Endothelial cell of umbilical vein (primary cell): ENCODE results near the gene TTR. TPM values are rescaled to one million over a fixed set of nuclear protein-coding genes. Genes with fewer than 3 reads are reported as not detected.

Source experiments
- BruUV-seq: library from RNA; stranded (reverse); fragments of 400-500 nt; replicated peaks from 2 replicates; lab custom pipeline; 2021; lab: Mats Ljungman, UMichigan
- CTCF ChIA-PET: fragments of 300-600, 350-600 bp; sonication (Branson Sonifier 250); formaldehyde crosslinking; loops from one replicate; lab custom pipeline; 2021; ENCODE audit warnings: antibody characterized with exemption, inconsistent platforms; lab: Charles Lee
- POLR2A ChIA-PET: fragments of 300-600, 350-600 bp; sonication (Branson Sonifier 250); formaldehyde crosslinking; loops from one replicate; lab custom pipeline; 2021; ENCODE audit warnings: antibody characterized with exemption, inconsistent platforms; lab: Charles Lee
- DNase-seq: peaks from one replicate; pipeline ENCODE4 v3.0.0-alpha.2; 2011; ENCODE audit warnings: low read depth, low spot score
- FAIRE-seq: peaks from 2 replicates; lab custom pipeline; 2011; peaks lifted over from hg19 to GRCh38; lab: Jason Lieb, UNC
- H2AFZ ChIP-seq: 2 replicates; pipeline ENCODE4 v1.6.0; 2012; ENCODE audit warnings: low read depth, low read length, control low read depth, inconsistent platforms
- H3K27ac ChIP-seq: 2 replicates; pipeline ENCODE4 v1.5.1; 2011; ENCODE audit warnings: low read depth, mild to moderate bottlenecking, control low read depth, low read length, moderate library complexity; ENCODE audit not compliant: insufficient read depth
- H3K27me3 ChIP-seq, 2 experiments: 2 replicates each; pipeline versions ENCODE4 v1.6.0 to v1.6.1; 2011; ENCODE audit warnings: low read length in 2 of 2, mixed read lengths in 1 of 2; ENCODE audit not compliant: control insufficient read depth in 2 of 2, insufficient read depth in 2 of 2
- H3K36me3 ChIP-seq, 2 experiments: 2 replicates in 1 of 2; 3 replicates in 1 of 2; pipeline ENCODE4 v1.5.1; 2011; ENCODE audit warnings: low read length in 2 of 2, mild to moderate bottlenecking in 1 of 2, moderate library complexity in 1 of 2; ENCODE audit not compliant: control insufficient read depth in 2 of 2, insufficient read depth in 2 of 2; ENCODE audit errors: extremely low read depth in 1 of 2
- H3K4me1 ChIP-seq: 3 replicates; pipeline ENCODE4 v1.5.1; 2011; ENCODE audit warnings: mild to moderate bottlenecking, low read length; ENCODE audit not compliant: control insufficient read depth, insufficient read depth; ENCODE audit errors: extremely low read depth
- H3K4me2 ChIP-seq: 2 replicates; pipeline ENCODE4 v1.6.1; 2011; ENCODE audit warnings: low read length, control low read depth, mixed read lengths; ENCODE audit not compliant: insufficient read depth
- H3K4me3 ChIP-seq, 3 experiments: fragments of 200-600 bp in 1 of 3; sonication (generic), shearing (Covaris generic) in 1 of 3; replicated peaks in 1 of 3; 2 replicates each; pipeline ENCODE4 v1.5.1; 2011 to 2016; ENCODE audit warnings: control low read depth in 3 of 3, low read length in 3 of 3, mild to moderate bottlenecking in 2 of 3, inconsistent platforms in 1 of 3, low read depth in 1 of 3, moderate library complexity in 1 of 3; ENCODE audit not compliant: insufficient read depth in 1 of 3
- H3K79me2 ChIP-seq: 2 replicates; pipeline ENCODE4 v1.6.0; 2012; ENCODE audit warnings: low read length, inconsistent platforms; ENCODE audit not compliant: control insufficient read depth, insufficient read depth
- H3K9ac ChIP-seq: replicated peaks from 2 replicates; pipeline ENCODE3; 2011; ENCODE audit warnings: low read length, control low read depth; ENCODE audit not compliant: insufficient read depth; ENCODE audit errors: extremely low read depth
- H3K9me1 ChIP-seq: replicated peaks from 3 replicates; pipeline ENCODE4 v1.6.0; 2011; ENCODE audit warnings: mild to moderate bottlenecking, low read length; ENCODE audit not compliant: control insufficient read depth, insufficient read depth; ENCODE audit errors: extremely low read depth
- H3K9me3 ChIP-seq: replicated peaks from 2 replicates; pipeline ENCODE4 v1.5.1; 2012; ENCODE audit warnings: low read length, inconsistent platforms; ENCODE audit not compliant: control insufficient read depth, insufficient read depth
- H4K20me1 ChIP-seq: replicated peaks from 2 replicates; pipeline ENCODE3; 2011; ENCODE audit warnings: mild to moderate bottlenecking, low read length; ENCODE audit not compliant: control insufficient read depth, insufficient read depth; ENCODE audit errors: extremely low read depth
- EZH2 ChIP-seq: IDR thresholded peaks from 2 replicates; pipeline ENCODE4 v1.6.1; 2012; ENCODE audit warnings: borderline replicate concordance, low read depth, mild to moderate bottlenecking, moderate library complexity, low read length, inconsistent platforms; ENCODE audit not compliant: severe bottlenecking
- FOS ChIP-seq: IDR thresholded peaks from 2 replicates; pipeline ENCODE4 v1.6.1; 2011; ENCODE audit warnings: mild to moderate bottlenecking, low read length, moderate library complexity, borderline replicate concordance; ENCODE audit not compliant: insufficient read depth
- MYC ChIP-seq: IDR thresholded peaks from one replicate; pipeline ENCODE4 v1.6.1; 2011; ENCODE audit warnings: mild to moderate bottlenecking, low read depth, low read length
- POLR2A ChIP-seq: IDR thresholded peaks from 2 replicates; pipeline ENCODE4 v1.6.1; 2012; ENCODE audit warnings: low read depth, mild to moderate bottlenecking, control low read depth, low read length
- POLR2AphosphoS5 ChIP-seq: IDR thresholded peaks from 2 replicates; pipeline ENCODE4 v1.6.1; 2012; ENCODE audit warnings: low read depth, mild to moderate bottlenecking, control low read depth, low read length, moderate library complexity; ENCODE audit not compliant: insufficient read depth
- dilution Hi-C: fragments of 300-500 bp; cut with MboI; formaldehyde crosslinking; loops from one replicate; pipeline ENCODE4 v1.15.0; 2019; ENCODE audit warnings: low sequenced_read_pairs; ENCODE audit not compliant: extremely low pct_ligation_motif_present
- intact Hi-C: fragments of 100-400 bp; cut with micrococcal nuclease; formaldehyde crosslinking; loops from one replicate; pipeline ENCODE4 v1.10.0; 2022
- polyA plus RNA-seq, 4 experiments: library from polyadenylated mRNA; depleted of rRNA in 3 of 4; stranded (reverse) in 3 of 4; unstranded in 1 of 4; fragments of >200 nt; gene quantifications; 2 replicates each; pipeline versions ENCODE4 v1.2.1 to v1.2.3, GENCODE V29; 2011 to 2012; ENCODE audit warnings: missing spikeins in 1 of 4
- total RNA-seq: library from RNA; stranded (reverse); gene quantifications from 2 replicates; pipeline ENCODE4 v1.2.3, GENCODE V29; 2021
- TF ChIP-seq, protein P1 (sequence below), 2 donors: IDR thresholded peaks; 1 replicate in 1 of 2; 2 replicates in 1 of 2; pipeline ENCODE4 v1.5.1; 2011; ENCODE audit warnings: low read length in 2 of 2, mild to moderate bottlenecking in 2 of 2, moderate library complexity in 2 of 2, control low read depth in 1 of 2, inconsistent platforms in 1 of 2, low read depth in 1 of 2; ENCODE audit not compliant: insufficient read depth in 1 of 2; ENCODE audit errors: extremely low read depth in 1 of 2
- TF ChIP-seq, protein P2 (sequence below): IDR thresholded peaks from 2 replicates; pipeline ENCODE4 v1.6.1; 2011; ENCODE audit not compliant: insufficient read depth, insufficient read length

The TTR gene
- total and polyA plus RNA-seq, 2 donors (not counting 3 experiments of a cell fraction or from before 2014, with no cell fraction given) = not detected

DNA sequence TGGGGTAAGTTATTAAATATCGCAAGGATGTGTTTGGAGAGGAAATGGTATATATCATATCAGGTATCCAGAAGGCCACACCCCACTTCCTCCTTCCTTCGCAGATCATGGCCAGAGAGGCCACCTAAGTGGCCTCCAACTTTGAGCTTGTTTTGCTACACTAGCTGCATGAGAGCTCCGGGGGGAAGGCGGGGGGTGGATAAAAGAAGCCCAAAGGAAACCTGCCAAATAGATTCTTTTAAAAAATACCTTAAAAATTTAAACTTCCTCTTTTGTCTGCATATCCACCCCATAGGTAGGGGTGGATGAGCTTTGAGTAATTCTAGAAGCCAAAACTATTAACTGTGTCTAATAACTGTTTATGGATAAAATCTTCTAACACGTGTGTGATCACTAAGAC is 5.7 kb upstream of the TTR start:
- H3K79me2 ChIP-seq = no peaks in the 10 kb centered on the region
- dilution Hi-C loops (no loop called here), intact Hi-C loops (no loop called here)
- TF ChIP-seq MYC = no peak
- no peak for TF ChIP-seq POLR2A
- no peak for TF ChIP-seq FOS
- TF ChIP-seq, protein P1, sequence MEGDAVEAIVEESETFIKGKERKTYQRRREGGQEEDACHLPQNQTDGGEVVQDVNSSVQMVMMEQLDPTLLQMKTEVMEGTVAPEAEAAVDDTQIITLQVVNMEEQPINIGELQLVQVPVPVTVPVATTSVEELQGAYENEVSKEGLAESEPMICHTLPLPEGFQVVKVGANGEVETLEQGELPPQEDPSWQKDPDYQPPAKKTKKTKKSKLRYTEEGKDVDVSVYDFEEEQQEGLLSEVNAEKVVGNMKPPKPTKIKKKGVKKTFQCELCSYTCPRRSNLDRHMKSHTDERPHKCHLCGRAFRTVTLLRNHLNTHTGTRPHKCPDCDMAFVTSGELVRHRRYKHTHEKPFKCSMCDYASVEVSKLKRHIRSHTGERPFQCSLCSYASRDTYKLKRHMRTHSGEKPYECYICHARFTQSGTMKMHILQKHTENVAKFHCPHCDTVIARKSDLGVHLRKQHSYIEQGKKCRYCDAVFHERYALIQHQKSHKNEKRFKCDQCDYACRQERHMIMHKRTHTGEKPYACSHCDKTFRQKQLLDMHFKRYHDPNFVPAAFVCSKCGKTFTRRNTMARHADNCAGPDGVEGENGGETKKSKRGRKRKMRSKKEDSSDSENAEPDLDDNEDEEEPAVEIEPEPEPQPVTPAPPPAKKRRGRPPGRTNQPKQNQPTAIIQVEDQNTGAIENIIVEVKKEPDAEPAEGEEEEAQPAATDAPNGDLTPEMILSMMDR (IDR thresholded peaks at IDR 0.05; ENCODE audit: extremely low read depth in 1 of 2, insufficient read depth in 1 of 2, low read depth in 1 of 2, low read length in 2 of 2) = no peak
- TF ChIP-seq EZH2 = no peak
- TF ChIP-seq, protein P2, sequence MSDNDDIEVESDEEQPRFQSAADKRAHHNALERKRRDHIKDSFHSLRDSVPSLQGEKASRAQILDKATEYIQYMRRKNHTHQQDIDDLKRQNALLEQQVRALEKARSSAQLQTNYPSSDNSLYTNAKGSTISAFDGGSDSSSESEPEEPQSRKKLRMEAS = no peak
- TF ChIP-seq POLR2AphosphoS5 = no peak
- no peaks in the 10 kb centered on the region for H4K20me1 ChIP-seq
- no peak overlapping the region for H3K9ac ChIP-seq
- ChIA-PET POLR2A (no interaction called here), CTCF (no interaction called here)
- DNase-seq (no peak), FAIRE-seq (no peak)
- H3K9me3 ChIP-seq = no peaks in the 10 kb centered on the region
- H3K4me3 ChIP-seq = no peak overlapping the region
- no peaks in the 10 kb centered on the region for H3K27me3 ChIP-seq
- H2AFZ ChIP-seq = no peak overlapping the region
- no TSS peak for BruUV-seq
- H3K4me2 ChIP-seq = no peak overlapping the region
- no peaks in the 10 kb centered on the region for H3K9me1 ChIP-seq
- H3K4me1 ChIP-seq = peaks cover 4% of the 10 kb centered on the region
- H3K27ac ChIP-seq = no peak overlapping the region
- no peaks in the 10 kb centered on the region for H3K36me3 ChIP-seq
